IPS-18a (cell line): ENCODE measurements around the gene MICAL2.

Source experiments
- H3K27ac ChIP-seq: one replicate; pipeline ENCODE4 v1.5.1; 2013; ENCODE audit warnings: low read length
- H3K27me3 ChIP-seq: one replicate; pipeline ENCODE4 v1.6.1; 2013; ENCODE audit warnings: mild to moderate bottlenecking, low read length; ENCODE audit not compliant: control insufficient read depth, insufficient read depth
- H3K36me3 ChIP-seq: one replicate; pipeline ENCODE4 v1.6.1; 2013; ENCODE audit warnings: low read depth, low read length; ENCODE audit not compliant: control insufficient read depth
- H3K4me1 ChIP-seq: one replicate; pipeline ENCODE4 v1.6.1; 2013; ENCODE audit warnings: low read depth, low read length; ENCODE audit not compliant: control insufficient read depth
- H3K4me3 ChIP-seq: one replicate; pipeline ENCODE4 v1.5.1; 2013; ENCODE audit warnings: low read length
- H3K9ac ChIP-seq: one replicate; pipeline ENCODE4 v1.6.1; 2013; ENCODE audit warnings: mild to moderate bottlenecking, low read length, moderate library complexity
- H3K9me3 ChIP-seq: one replicate; pipeline ENCODE4 v1.6.1; 2013; ENCODE audit warnings: low read depth, low read length; ENCODE audit not compliant: control insufficient read depth

Gene MICAL2

GRCh38 chr11:12183827-12184620, 73.6 kb downstream of the MICAL2 start:
- Histone ChIP-seq H3K9me3 (no peaks in the 10 kb centered on the region), H3K4me3 (no peak overlapping the region), H3K36me3 (no peaks in the 10 kb centered on the region), H3K4me1 (no peaks in the 10 kb centered on the region), H3K27ac (no peak overlapping the region), H3K9ac (no peak overlapping the region), H3K27me3 (no peaks in the 10 kb centered on the region)

GRCh38 chr11:12184699-12185098, 74.3 kb downstream of the MICAL2 start:
- H3K36me3 ChIP-seq, result no peaks in the 10 kb centered on the region
- H3K9me3 ChIP-seq, result no peaks in the 10 kb centered on the region
- no peaks in the 10 kb centered on the region for H3K4me1 ChIP-seq
- H3K27ac ChIP-seq, result no peak overlapping the region
- H3K4me3 ChIP-seq, result no peak overlapping the region
- H3K9ac ChIP-seq, result no peak overlapping the region
- no peaks in the 10 kb centered on the region for H3K27me3 ChIP-seq

DNA sequence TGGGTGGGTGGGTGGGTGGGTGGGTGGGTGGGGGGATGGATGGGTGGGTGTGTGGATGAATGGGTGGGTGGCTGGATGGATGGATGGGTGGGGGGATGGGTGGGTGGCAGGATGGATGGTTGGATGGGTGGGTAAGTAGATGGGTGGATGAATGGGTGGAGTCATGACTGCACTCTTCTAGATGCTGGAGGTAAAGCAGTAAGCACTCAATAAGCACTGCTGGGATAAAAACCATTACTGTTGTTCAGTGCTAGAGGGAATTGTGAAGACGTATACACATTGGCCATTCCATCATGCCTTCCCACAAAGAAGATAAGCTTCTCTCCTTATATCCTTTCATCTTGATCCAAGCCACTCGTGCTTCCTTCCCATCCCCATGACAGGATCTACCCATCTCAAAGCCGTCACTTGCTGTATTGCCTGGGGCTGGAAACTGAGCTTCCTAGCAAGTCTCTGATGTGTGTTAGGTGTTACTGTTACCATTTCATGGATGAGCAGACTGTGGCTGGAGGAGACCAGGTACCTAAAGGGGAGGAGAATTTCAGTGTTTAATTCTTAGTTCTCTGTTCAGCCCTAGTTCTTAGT, 74.8 kb downstream of the MICAL2 start:
- no peak overlapping the region for H3K27ac ChIP-seq
- H3K4me1 ChIP-seq, result no peaks in the 10 kb centered on the region
- H3K4me3 ChIP-seq, result no peak overlapping the region
- no peak overlapping the region for H3K9ac ChIP-seq
- H3K36me3 ChIP-seq, result no peaks in the 10 kb centered on the region
- no peaks in the 10 kb centered on the region for H3K27me3 ChIP-seq
- no peaks in the 10 kb centered on the region for H3K9me3 ChIP-seq

DNA sequence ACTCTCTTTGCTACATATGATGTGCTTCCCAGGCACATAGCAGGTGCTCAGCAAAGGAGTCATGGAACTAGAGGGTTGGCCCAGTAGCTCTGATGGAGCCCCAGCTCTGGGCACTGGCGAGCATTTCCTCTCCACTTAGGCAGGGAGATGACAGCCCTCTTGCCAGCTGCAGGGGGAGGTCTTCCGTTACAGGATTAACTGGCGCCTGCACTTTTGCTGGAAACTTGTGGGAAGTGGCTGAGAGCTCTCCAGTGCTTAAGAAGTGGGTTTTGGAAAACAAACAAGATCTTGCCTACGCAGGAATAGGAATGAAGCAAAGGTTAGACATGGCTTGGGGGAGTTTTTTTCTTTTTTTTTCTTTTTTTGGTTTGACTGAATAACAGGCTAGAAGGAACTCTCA, 75.5 kb downstream of the MICAL2 start:
- Histone ChIP-seq H3K27ac (no peak overlapping the region), H3K4me3 (no peak overlapping the region), H3K27me3 (no peaks in the 10 kb centered on the region), H3K9ac (no peak overlapping the region), H3K9me3 (no peaks in the 10 kb centered on the region), H3K4me1 (no peaks in the 10 kb centered on the region), H3K36me3 (no peaks in the 10 kb centered on the region)

DNA sequence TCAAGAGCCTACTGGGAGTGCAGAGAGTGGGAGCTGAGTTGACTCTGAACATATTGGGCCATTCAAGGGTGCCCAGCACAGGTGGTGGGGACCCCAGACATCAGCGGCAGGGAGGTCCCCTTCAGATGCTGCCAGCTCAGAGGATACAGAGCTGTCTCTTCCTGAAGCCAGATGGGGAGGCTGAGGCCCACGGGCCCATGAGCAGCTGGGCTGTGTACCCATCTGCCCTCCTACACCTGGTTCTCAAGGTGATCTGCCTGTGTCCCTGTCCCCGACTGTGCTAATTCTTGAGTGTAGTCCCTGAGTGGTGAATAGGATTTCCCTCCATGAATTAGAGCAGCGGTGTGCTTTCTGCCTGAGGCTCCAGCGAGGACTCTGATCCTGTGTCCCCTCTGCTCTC, 76.3 kb downstream of the MICAL2 start:
- Histone ChIP-seq H3K27ac (no peak overlapping the region), H3K4me1 (no peaks in the 10 kb centered on the region)

GRCh38 chr11:12187399-12187798, 77.0 kb downstream of the MICAL2 start:
- no peaks in the 10 kb centered on the region for H3K9me3 ChIP-seq
- no peaks in the 10 kb centered on the region for H3K27me3 ChIP-seq
- H3K4me1 ChIP-seq, result no peaks in the 10 kb centered on the region
- H3K36me3 ChIP-seq, result no peaks in the 10 kb centered on the region
- no peak overlapping the region for H3K27ac ChIP-seq
- H3K4me3 ChIP-seq, result no peak overlapping the region
- H3K9ac ChIP-seq, result no peak overlapping the region

More for the DNA sequence above, 76.3 kb downstream of the MICAL2 start:
- no peaks in the 10 kb centered on the region for H3K36me3 ChIP-seq
- no peak overlapping the region for H3K9ac ChIP-seq
- no peaks in the 10 kb centered on the region for H3K27me3 ChIP-seq
- no peak overlapping the region for H3K4me3 ChIP-seq
- H3K9me3 ChIP-seq, result no peaks in the 10 kb centered on the region

DNA sequence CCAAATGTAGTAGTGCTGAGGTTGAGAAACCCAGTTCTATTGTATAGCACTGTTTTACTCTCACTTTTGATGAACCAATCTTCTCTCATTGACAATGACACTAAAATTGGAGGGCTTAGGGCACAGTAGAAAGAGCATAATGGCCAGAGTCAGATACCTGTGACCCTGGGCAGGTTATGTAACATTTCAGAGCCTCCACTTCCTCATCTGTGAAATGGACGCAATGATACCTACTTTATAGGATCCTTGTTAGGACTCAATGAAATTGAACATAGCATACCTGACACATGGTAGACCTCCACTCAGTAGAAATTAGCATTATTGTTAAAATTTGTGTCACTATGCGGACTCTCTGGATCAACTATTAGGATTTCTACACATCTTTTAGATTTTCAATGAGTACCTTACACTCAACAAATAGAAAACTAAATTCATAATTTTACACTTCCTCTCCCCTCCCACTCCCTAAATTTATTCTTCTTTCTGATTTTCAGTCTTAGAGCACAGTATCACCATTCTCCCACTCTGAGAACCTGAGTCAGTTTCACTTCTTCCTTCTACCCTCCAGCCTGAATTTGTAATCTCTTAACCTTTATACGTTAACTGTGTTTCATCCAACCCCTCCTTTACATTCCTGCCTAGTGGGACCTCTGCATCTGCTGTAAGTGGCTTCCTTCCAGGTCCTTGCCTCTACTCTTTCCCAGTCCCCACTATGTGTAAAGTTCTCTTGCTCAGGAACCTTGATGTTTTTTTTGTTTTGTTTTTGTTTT, 78.3 kb downstream of the MICAL2 start:
- H3K9ac ChIP-seq, result no peak overlapping the region
- no peaks in the 10 kb centered on the region for H3K36me3 ChIP-seq
- no peaks in the 10 kb centered on the region for H3K4me1 ChIP-seq
- H3K27ac ChIP-seq, result no peak overlapping the region
- no peaks in the 10 kb centered on the region for H3K9me3 ChIP-seq
- H3K4me3 ChIP-seq, result no peak overlapping the region
- no peaks in the 10 kb centered on the region for H3K27me3 ChIP-seq

- Histone ChIP-seq H3K36me3 (no peaks in the 10 kb centered on the region), H3K9me3 (no peaks in the 10 kb centered on the region), H3K27me3 (no peaks in the 10 kb centered on the region), H3K4me1 (no peaks in the 10 kb centered on the region), H3K9ac (no peak overlapping the region), H3K4me3 (no peak overlapping the region), H3K27ac (no peak overlapping the region)
Measured at GRCh38 chr11:12189543-12190235, 79.3 kb downstream of the MICAL2 start.

GRCh38 chr11:12190511-12190910, 80.1 kb downstream of the MICAL2 start:
- H3K27me3 ChIP-seq, result no peaks in the 10 kb centered on the region
- no peaks in the 10 kb centered on the region for H3K36me3 ChIP-seq
- H3K4me3 ChIP-seq, result no peak overlapping the region
- H3K9ac ChIP-seq, result no peak overlapping the region
- no peak overlapping the region for H3K27ac ChIP-seq
- no peaks in the 10 kb centered on the region for H3K9me3 ChIP-seq
- H3K4me1 ChIP-seq, result no peaks in the 10 kb centered on the region

DNA sequence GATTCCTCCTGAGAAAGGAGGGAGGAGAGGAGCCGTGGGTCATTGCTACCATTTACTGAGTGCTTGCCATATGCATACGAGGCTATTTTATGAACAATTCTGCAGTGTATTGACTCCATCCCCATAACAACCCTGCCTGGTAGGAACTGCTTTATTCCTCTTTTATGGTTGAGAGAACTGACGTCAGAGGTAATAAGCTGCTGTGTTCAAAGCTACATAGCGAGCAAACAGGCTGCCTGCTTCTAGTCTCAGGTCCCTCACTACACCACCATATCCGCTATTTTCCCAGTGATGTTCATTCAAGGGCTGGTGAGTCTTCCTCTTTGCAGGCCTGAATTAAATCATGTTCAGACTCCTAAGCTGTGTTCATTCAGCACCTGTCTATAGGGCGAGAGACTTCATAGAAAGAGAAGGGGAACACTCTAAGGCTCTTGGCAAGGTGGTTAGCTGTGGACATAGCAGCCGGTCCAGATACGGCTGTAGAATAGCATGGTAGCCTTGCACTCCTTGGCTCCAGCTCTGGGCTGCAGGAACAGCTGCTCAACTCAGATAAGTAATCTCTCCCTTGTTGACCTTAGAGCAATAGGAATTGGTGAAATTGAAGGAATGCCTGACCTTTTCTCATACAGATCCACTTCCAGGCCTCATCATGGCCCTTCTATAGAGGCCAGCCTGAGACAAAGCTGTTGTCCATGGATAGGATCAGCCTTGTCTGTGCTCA, 82.6 kb downstream of the MICAL2 start:
- Histone ChIP-seq H3K9ac (no peak overlapping the region), H3K4me1 (no peaks in the 10 kb centered on the region), H3K9me3 (no peaks in the 10 kb centered on the region), H3K27ac (no peak overlapping the region), H3K27me3 (no peaks in the 10 kb centered on the region), H3K4me3 (no peak overlapping the region), H3K36me3 (no peaks in the 10 kb centered on the region)
